IMR-90 (cell line): Measurements from ENCODE around the gene PAF1. TPM values are rescaled to one million over a fixed set of nuclear protein-coding genes. Genes with fewer than 3 reads are reported as not detected.

Experiments
- ATAC-seq: fragments of 200-7000 bp; cut with Tn5 transposase; 2 replicates; pipeline ENCODE4 v1.9.1; 2020; ENCODE audit warnings: low read depth, mild to moderate bottlenecking, moderate library complexity
- BruUV-seq: library from RNA; stranded (reverse); fragments of 400-500 nt; replicated peaks from 2 replicates; lab custom pipeline; 2021; lab: Mats Ljungman, UMichigan
- CTCF ChIA-PET: fragments of 300-600 bp; formaldehyde crosslinking; extraction: SDS; loops from one replicate; lab custom pipeline; 2021; ENCODE audit warnings: antibody characterized with exemption; lab: Yijun Ruan, JAX
- POLR2A ChIA-PET: fragments of 300-600 bp; sonication (Branson Sonifier 250); formaldehyde crosslinking; loops from one replicate; lab custom pipeline; 2022; ENCODE audit warnings: antibody characterized with exemption; ENCODE audit not compliant: unreplicated experiment; lab: Charles Lee
- DNase-seq: peaks from one replicate; pipeline ENCODE4 v3.0.0; 2013
- H2AFZ ChIP-seq: replicated peaks from 2 replicates; pipeline ENCODE3; 2013; ENCODE audit warnings: low read length, mild to moderate bottlenecking; ENCODE audit not compliant: poor library complexity
- H2AK5ac ChIP-seq: 2 replicates; pipeline ENCODE4 v1.6.1; 2013; ENCODE audit warnings: low read depth, low read length, inconsistent platforms
- H2AK9ac ChIP-seq: replicated peaks from 2 replicates; pipeline ENCODE3; 2013; ENCODE audit warnings: mild to moderate bottlenecking, low read depth, low read length, moderate library complexity; ENCODE audit not compliant: poor library complexity
- H2BK120ac ChIP-seq: 2 replicates; pipeline ENCODE4 v1.6.1; 2013; ENCODE audit warnings: low read depth, low read length, inconsistent platforms
- H2BK15ac ChIP-seq: 3 replicates; pipeline ENCODE4 v1.6.1; 2013; ENCODE audit warnings: low read depth, low read length, inconsistent platforms
- H2BK20ac ChIP-seq: 2 replicates; pipeline ENCODE4 v1.6.1; 2013; ENCODE audit warnings: low read depth, mild to moderate bottlenecking, inconsistent platforms, low read length, moderate library complexity
- H2BK5ac ChIP-seq: 2 replicates; pipeline ENCODE4 v1.6.1; 2013; ENCODE audit warnings: mild to moderate bottlenecking, low read depth, low read length, inconsistent platforms; ENCODE audit not compliant: poor library complexity, severe bottlenecking
- H3K14ac ChIP-seq: replicated peaks from 2 replicates; pipeline ENCODE4 v1.6.1; 2013; ENCODE audit warnings: low read depth, low read length, inconsistent platforms
- H3K18ac ChIP-seq: 2 replicates; pipeline ENCODE4 v1.6.1; 2013; ENCODE audit warnings: low read depth, low read length, control low read depth
- H3K23ac ChIP-seq: 2 replicates; pipeline ENCODE4 v1.6.1; 2013; ENCODE audit warnings: low read depth, low read length, inconsistent platforms
- H3K27ac ChIP-seq: 2 replicates; pipeline ENCODE4 v1.5.1; 2013; ENCODE audit warnings: mild to moderate bottlenecking, control low read depth, low read length; ENCODE audit not compliant: insufficient read depth
- H3K27me3 ChIP-seq: 2 replicates; pipeline ENCODE4 v1.6.1; 2013; ENCODE audit warnings: low read length; ENCODE audit not compliant: control insufficient read depth, insufficient read depth
- H3K36me3 ChIP-seq: 2 replicates; pipeline ENCODE4 v1.6.1; 2013; ENCODE audit warnings: low read length, mixed read lengths; ENCODE audit not compliant: control insufficient read depth, insufficient read depth
- H3K4ac ChIP-seq: 2 replicates; pipeline ENCODE4 v1.6.1; 2013; ENCODE audit warnings: low read depth, low read length, inconsistent platforms
- H3K4me1 ChIP-seq: 2 replicates; pipeline ENCODE4 v1.6.1; 2013; ENCODE audit warnings: low read length, mixed read lengths; ENCODE audit not compliant: control insufficient read depth, insufficient read depth
- H3K4me2 ChIP-seq: 2 replicates; pipeline ENCODE4 v1.6.1; 2013; ENCODE audit warnings: low read depth, mild to moderate bottlenecking, control low read depth, low read length, moderate library complexity
- H3K4me3 ChIP-seq: 2 replicates; pipeline ENCODE4 v1.5.1; 2013; ENCODE audit warnings: low read depth, mild to moderate bottlenecking, control low read depth, low read length, moderate library complexity; ENCODE audit not compliant: insufficient read depth
- H3K56ac ChIP-seq: 2 replicates; pipeline ENCODE4 v1.6.1; 2013; ENCODE audit warnings: low read length, inconsistent platforms; ENCODE audit not compliant: insufficient read depth; ENCODE audit errors: extremely low read depth
- H3K79me1 ChIP-seq, 2 experiments: 2 replicates each; pipeline ENCODE4 v1.6.1; 2013; ENCODE audit warnings: low read length in 2 of 2, inconsistent platforms in 1 of 2, low read depth in 1 of 2
- H3K9ac ChIP-seq: 2 replicates; pipeline ENCODE4 v1.6.1; 2013; ENCODE audit warnings: low read depth, low read length, control low read depth
- H3K9me1 ChIP-seq: 2 replicates; pipeline ENCODE4 v1.6.1; 2013; ENCODE audit warnings: low read length, inconsistent platforms; ENCODE audit not compliant: insufficient read depth
- H3K9me3 ChIP-seq: 2 replicates; pipeline ENCODE4 v1.6.1; 2013; ENCODE audit warnings: low read length; ENCODE audit not compliant: control insufficient read depth, insufficient read depth
- H4K20me1 ChIP-seq: 2 replicates; pipeline ENCODE4 v1.6.1; 2013; ENCODE audit warnings: low read length, inconsistent platforms; ENCODE audit not compliant: insufficient read depth
- H4K5ac ChIP-seq: 2 replicates; pipeline ENCODE4 v1.6.1; 2013; ENCODE audit warnings: mild to moderate bottlenecking, low read depth, low read length, control low read depth
- H4K8ac ChIP-seq, 2 experiments: 2 replicates each; pipeline ENCODE4 v1.6.1; 2013; ENCODE audit warnings: low read depth in 2 of 2, low read length in 2 of 2, control low read depth in 1 of 2, inconsistent platforms in 1 of 2
- H4K91ac ChIP-seq: 2 replicates; pipeline ENCODE4 v1.6.1; 2013; ENCODE audit warnings: low read depth, low read length, inconsistent platforms; ENCODE audit not compliant: insufficient read depth
- CEBPB ChIP-seq: IDR thresholded peaks from 2 replicates; pipeline ENCODE4 v1.6.1; 2012; ENCODE audit warnings: low read depth, low read length, improper control_type of control experiment
- WGBS, 2 experiments: methylation state at CpG; one replicate each; pipeline versions ENCODE4 v1.1.5 to v1.1.7; 2013; ENCODE audit warnings: missing lambda C conversion rate in 2 of 2; ENCODE audit not compliant: insufficient read length in 1 of 2; ENCODE audit errors: extremely low coverage in 2 of 2; 5-methylcytosine and 5-hydroxymethylcytosine counted together
- dilution Hi-C: fragments of 300-500 bp; cut with HindIII; formaldehyde crosslinking; loops from one replicate; pipeline ENCODE4 v1.14.3; 2018; ENCODE audit warnings: low sequenced_read_pairs; ENCODE audit not compliant: unreplicated experiment
- in situ Hi-C: fragments of 300-500 bp; cut with MboI; formaldehyde crosslinking; loops from 3 replicates; pipeline ENCODE4 v1.14.3; 2019; ENCODE audit warnings: low sequenced_read_pairs, inconsistent platforms, mixed read lengths
- intact Hi-C: fragments of 100-400 bp; cut with micrococcal nuclease; formaldehyde crosslinking; loops from 2 replicates; pipeline ENCODE4 v1.10.0; 2022
- polyA plus RNA-seq, 3 experiments: library from polyadenylated mRNA; depleted of rRNA; stranded (reverse); fragments of >200 nt; gene quantifications; 2 replicates each; pipeline ENCODE4 v1.2.3, GENCODE V29; 2012; ENCODE audit warnings: low replicate concordance in 1 of 3
- total RNA-seq: library from RNA; depleted of rRNA; stranded (reverse); fragments of >200 nt; gene quantifications from 2 replicates; pipeline ENCODE4 v1.2.3, GENCODE V29; 2012
- TF ChIP-seq, protein P1 (sequence below): conservative IDR thresholded peaks from 2 replicates; pipeline ENCODE4 v1.5.1; 2012; ENCODE audit warnings: mild to moderate bottlenecking, low read depth, low read length, improper control_type of control experiment

Gene PAF1
- total and polyA plus RNA-seq, 2 of the 4 experiments (the other 2 are of a cell fraction): 45.7 to 54.3 TPM

DNA sequence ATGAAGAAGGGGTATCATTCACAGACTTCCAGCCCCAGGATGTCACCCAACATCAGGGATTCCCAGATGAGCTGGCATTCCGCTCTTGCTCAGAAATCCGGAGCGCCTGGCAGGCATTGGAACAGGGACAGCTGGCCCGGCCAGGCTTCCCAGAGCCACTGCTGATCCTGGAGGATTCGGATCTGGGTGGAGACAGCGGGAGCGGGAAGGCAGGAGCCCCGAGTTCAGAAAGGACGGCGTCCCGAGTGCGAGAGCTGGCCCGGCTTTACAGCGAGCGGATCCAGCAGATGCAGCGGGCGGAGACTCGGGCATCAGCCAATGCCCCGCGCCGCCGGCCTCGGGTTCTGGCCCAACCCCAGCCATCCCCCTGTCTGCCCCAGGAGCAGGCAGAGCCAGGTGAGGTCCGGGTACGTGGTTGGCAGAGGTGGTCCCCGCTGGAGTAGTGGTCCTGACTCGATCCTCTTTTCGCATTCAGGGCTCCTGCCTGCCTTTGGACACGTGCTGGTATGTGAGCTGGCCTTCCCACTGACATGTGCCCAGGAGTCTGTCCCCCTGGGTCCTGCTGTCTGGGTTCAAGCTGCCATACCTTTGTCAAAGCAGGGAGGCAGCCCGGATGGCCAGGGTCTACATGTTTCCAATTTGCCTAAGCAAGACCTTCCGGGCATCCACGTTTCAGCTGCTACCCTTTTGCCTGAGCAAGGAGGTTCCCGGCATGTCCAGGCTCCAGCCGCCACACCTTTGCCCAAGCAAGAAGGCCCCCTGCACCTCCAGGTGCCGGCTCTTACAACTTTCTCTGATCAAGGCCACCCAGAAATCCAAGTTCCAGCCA lies 32.6 kb upstream of the PAF1 start:
- Histone ChIP-seq H3K18ac (no peak overlapping the region), H2AK5ac (no peak overlapping the region), H3K4me1 (peaks cover 5% of the 10 kb centered on the region), H3K9me3 (no peaks in the 10 kb centered on the region), H3K56ac (no peak overlapping the region), H2BK120ac (no peak overlapping the region), H4K5ac (no peak overlapping the region), H3K4me2 (no peak overlapping the region), H3K23ac (no peak overlapping the region), H2BK15ac (no peak overlapping the region), H3K4ac (no peak overlapping the region), H3K27ac (no peak overlapping the region), H3K14ac (no peak overlapping the region), H2BK20ac (no peak overlapping the region), H4K8ac (no peak overlapping the region), H2BK5ac (no peak overlapping the region), H3K9ac (no peak overlapping the region), H3K79me1 (peaks cover 7 to 62% of the 10 kb centered on the region in 2 experiments), H2AFZ (no peak overlapping the region), H4K91ac (no peak overlapping the region), H3K9me1 (peaks cover 11% of the 10 kb centered on the region), H3K4me3 (no peak overlapping the region), H3K36me3 (peaks cover 63% of the 10 kb centered on the region), H3K27me3 (no peaks in the 10 kb centered on the region), H4K20me1 (peaks cover 16% of the 10 kb centered on the region), H2AK9ac (no peak overlapping the region)
- TF ChIP-seq, protein P1, sequence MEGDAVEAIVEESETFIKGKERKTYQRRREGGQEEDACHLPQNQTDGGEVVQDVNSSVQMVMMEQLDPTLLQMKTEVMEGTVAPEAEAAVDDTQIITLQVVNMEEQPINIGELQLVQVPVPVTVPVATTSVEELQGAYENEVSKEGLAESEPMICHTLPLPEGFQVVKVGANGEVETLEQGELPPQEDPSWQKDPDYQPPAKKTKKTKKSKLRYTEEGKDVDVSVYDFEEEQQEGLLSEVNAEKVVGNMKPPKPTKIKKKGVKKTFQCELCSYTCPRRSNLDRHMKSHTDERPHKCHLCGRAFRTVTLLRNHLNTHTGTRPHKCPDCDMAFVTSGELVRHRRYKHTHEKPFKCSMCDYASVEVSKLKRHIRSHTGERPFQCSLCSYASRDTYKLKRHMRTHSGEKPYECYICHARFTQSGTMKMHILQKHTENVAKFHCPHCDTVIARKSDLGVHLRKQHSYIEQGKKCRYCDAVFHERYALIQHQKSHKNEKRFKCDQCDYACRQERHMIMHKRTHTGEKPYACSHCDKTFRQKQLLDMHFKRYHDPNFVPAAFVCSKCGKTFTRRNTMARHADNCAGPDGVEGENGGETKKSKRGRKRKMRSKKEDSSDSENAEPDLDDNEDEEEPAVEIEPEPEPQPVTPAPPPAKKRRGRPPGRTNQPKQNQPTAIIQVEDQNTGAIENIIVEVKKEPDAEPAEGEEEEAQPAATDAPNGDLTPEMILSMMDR: no peak
- TF ChIP-seq CEBPB: no peak
- CTCF ChIA-PET: interaction anchor here (0.5 kb wide), 1 partner anchor 17 kb away, joined by 8 read pairs; no protein-coding TSS in a partner anchor
- dilution Hi-C loops (no loop called here), in situ Hi-C loops (no loop called here), intact Hi-C loops (no loop called here)
- POLR2A ChIA-PET: interaction anchor here (0.6 kb wide), 1 partner anchor 17 kb away, joined by 8 read pairs; no protein-coding TSS in a partner anchor
- no peak for ATAC-seq
- BruUV-seq: no TSS peak
- WGBS, 2 experiments: 89% methylated on average over 21 of the region's 35 CpGs; no CpG with 5 or more reads in 1 of the 2 experiments
- DNase-seq: no peak
